Measurements from ENCODE around the gene KATNAL1.

DNA sequence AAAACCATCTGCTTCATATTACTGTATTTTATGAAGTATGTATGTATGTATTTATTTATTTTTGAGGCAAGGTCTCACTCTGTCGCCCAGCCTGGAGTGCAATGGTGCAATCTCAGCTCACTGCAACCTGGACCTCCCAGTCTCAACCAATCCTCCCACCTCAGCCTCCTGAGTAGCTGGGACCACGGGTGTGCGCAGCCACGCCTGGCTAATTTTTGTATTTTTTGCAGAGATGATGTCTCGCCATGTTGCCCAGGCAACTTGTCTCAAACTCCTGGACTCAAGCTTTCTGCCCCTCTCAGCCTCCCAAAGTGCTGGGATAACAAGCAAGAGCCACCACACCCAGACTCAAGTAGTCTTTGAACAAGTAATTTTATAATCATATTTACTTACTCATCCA lies 5.5 kb downstream of the KATNAL1 start:
- TF ChIP-seq, protein P1, sequence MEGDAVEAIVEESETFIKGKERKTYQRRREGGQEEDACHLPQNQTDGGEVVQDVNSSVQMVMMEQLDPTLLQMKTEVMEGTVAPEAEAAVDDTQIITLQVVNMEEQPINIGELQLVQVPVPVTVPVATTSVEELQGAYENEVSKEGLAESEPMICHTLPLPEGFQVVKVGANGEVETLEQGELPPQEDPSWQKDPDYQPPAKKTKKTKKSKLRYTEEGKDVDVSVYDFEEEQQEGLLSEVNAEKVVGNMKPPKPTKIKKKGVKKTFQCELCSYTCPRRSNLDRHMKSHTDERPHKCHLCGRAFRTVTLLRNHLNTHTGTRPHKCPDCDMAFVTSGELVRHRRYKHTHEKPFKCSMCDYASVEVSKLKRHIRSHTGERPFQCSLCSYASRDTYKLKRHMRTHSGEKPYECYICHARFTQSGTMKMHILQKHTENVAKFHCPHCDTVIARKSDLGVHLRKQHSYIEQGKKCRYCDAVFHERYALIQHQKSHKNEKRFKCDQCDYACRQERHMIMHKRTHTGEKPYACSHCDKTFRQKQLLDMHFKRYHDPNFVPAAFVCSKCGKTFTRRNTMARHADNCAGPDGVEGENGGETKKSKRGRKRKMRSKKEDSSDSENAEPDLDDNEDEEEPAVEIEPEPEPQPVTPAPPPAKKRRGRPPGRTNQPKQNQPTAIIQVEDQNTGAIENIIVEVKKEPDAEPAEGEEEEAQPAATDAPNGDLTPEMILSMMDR (conservative IDR thresholded peaks at IDR 0.05 in 1 of 2, IDR thresholded peaks at IDR 0.05 in 1 of 2; ENCODE audit: extremely low read depth in 1 of 2, insufficient read depth in 1 of 2, low read depth in 1 of 2, low read length in 2 of 2): no peak
- TF ChIP-seq EZH2 (IDR thresholded peaks at IDR 0.05; ENCODE audit: borderline replicate concordance, low read length): no peak

Measured in mammary epithelial cell (primary cell).